K562 (cell line): ENCODE results near the gene INO80E. TPM values are rescaled to one million over a fixed set of nuclear protein-coding genes. Genes with fewer than 3 reads are reported as not detected.

Experiments used
- ATAC-seq: fragments of 200-7000 bp; cut with Tn5 transposase; 3 replicates; pipeline ENCODE4 v1.9.1; 2020; ENCODE audit warnings: moderate library complexity
- BruUV-seq: library from RNA; stranded (reverse); fragments of 400-500 nt; replicated peaks from 2 replicates; lab custom pipeline; 2021; lab: Mats Ljungman, UMichigan
- CTCF ChIA-PET: fragments of 300-600 bp; formaldehyde crosslinking; extraction: SDS; loops from one replicate; lab custom pipeline; 2021; ENCODE audit warnings: low intra/inter-chr PET ratio; lab: Yijun Ruan, JAX
- POLR2A ChIA-PET: fragments of 300-600, 350-650 bp; sonication (Branson Sonifier 250); formaldehyde crosslinking; extraction: SDS; loops from one replicate; lab custom pipeline; 2021; ENCODE audit warnings: antibody characterized with exemption, inconsistent platforms; lab: Yijun Ruan, JAX
- DNase-seq, 4 experiments: peaks; one replicate each; pipeline versions ENCODE4 v3.0.0 to v3.0.0-alpha.2; 2011 to 2018; ENCODE audit warnings: low spot score in 3 of 4, mixed read lengths in 3 of 4; ENCODE audit errors: extremely low read depth in 1 of 4
- FAIRE-seq: peaks from 2 replicates; lab custom pipeline; 2011; peaks lifted over from hg19 to GRCh38; lab: Jason Lieb, UNC
- H2AFZ ChIP-seq: 2 replicates; pipeline ENCODE4 v1.6.0; 2011; ENCODE audit warnings: low read depth, low read length, control low read depth, inconsistent platforms
- H3K27ac ChIP-seq: fragments of 200-600 bp; 3 replicates; pipeline ENCODE4 v1.8.0; 2011; ENCODE audit warnings: low read depth, mild to moderate bottlenecking, control low read depth, inconsistent platforms, low read length, moderate library complexity, mixed read lengths; ENCODE audit errors: extremely low read depth
- H3K27me3 ChIP-seq, 2 experiments: fragments of 300-600 bp in 1 of 2; 2 replicates in 1 of 2; 3 replicates in 1 of 2; pipeline versions ENCODE4 v1.6.0 to v1.8.0; 2011; ENCODE audit warnings: inconsistent platforms in 2 of 2, low read length in 2 of 2, mild to moderate bottlenecking in 1 of 2, mixed read lengths in 1 of 2, moderate library complexity in 1 of 2; ENCODE audit not compliant: control insufficient read depth in 2 of 2, insufficient read depth in 2 of 2
- H3K36me3 ChIP-seq: fragments of 300-600 bp; 3 replicates; pipeline ENCODE4 v1.8.0; 2011; ENCODE audit warnings: mild to moderate bottlenecking, low read length, inconsistent platforms; ENCODE audit not compliant: control insufficient read depth, insufficient read depth
- H3K4me1 ChIP-seq, 2 experiments: fragments of 200-600 bp in 1 of 2; replicated peaks in 1 of 2; 2 replicates in 1 of 2; 3 replicates in 1 of 2; pipeline versions ENCODE4 v1.5.1 to v1.8.0; 2011; ENCODE audit warnings: inconsistent platforms in 2 of 2, low read length in 2 of 2, mild to moderate bottlenecking in 1 of 2, mixed read lengths in 1 of 2, moderate library complexity in 1 of 2; ENCODE audit not compliant: control insufficient read depth in 2 of 2, insufficient read depth in 2 of 2
- H3K4me2 ChIP-seq: 2 replicates; pipeline ENCODE4 v1.6.1; 2011; ENCODE audit warnings: low read length, control low read depth, inconsistent platforms, mixed read lengths; ENCODE audit not compliant: insufficient read depth
- H3K4me3 ChIP-seq: fragments of 200-600 bp; sonication (generic), shearing (Covaris generic); 2 replicates; pipeline ENCODE4 v1.5.1; 2016; ENCODE audit warnings: control low read depth, inconsistent platforms
- H3K79me2 ChIP-seq: fragments of 200-600 bp; 3 replicates; pipeline ENCODE4 v1.8.0; 2011; ENCODE audit warnings: low read length, inconsistent platforms; ENCODE audit not compliant: control insufficient read depth, insufficient read depth
- H3K9ac ChIP-seq, 2 experiments: 2 replicates each; pipeline versions ENCODE4 v1.6.0 to v1.6.1; 2011; ENCODE audit warnings: low read depth in 2 of 2, low read length in 2 of 2, control low read depth in 1 of 2, inconsistent platforms in 1 of 2, mild to moderate bottlenecking in 1 of 2, mixed read lengths in 1 of 2; ENCODE audit not compliant: insufficient read depth in 1 of 2
- H3K9me1 ChIP-seq: one replicate; pipeline ENCODE4 v1.6.0; 2011; ENCODE audit warnings: inconsistent platforms, mild to moderate bottlenecking, low read length, moderate library complexity; ENCODE audit not compliant: control insufficient read depth, insufficient read depth
- H3K9me3 ChIP-seq: replicated peaks from 2 replicates; pipeline ENCODE4 v1.5.1; 2011; ENCODE audit warnings: low read depth, low read length, inconsistent platforms; ENCODE audit not compliant: control insufficient read depth, insufficient read depth
- H4K20me1 ChIP-seq: replicated peaks from 2 replicates; pipeline ENCODE4 v1.6.1; 2011; ENCODE audit warnings: low read length, inconsistent platforms, mixed read lengths; ENCODE audit not compliant: control insufficient read depth, insufficient read depth
- BHLHE40 ChIP-seq: IDR thresholded peaks from 2 replicates; pipeline ENCODE4 v1.6.1; 2011; ENCODE audit warnings: low read length, improper control_type of control experiment
- BMI1 ChIP-seq: fragments of 150-350 bp; IDR thresholded peaks from 2 replicates; pipeline ENCODE4 v1.6.1; 2014; ENCODE audit warnings: low read length
- CTBP1 ChIP-seq: fragments of 450-650 bp; IDR thresholded peaks from 2 replicates; pipeline ENCODE4 v1.6.1; 2016; ENCODE audit warnings: borderline replicate concordance
- ERF ChIP-seq: fragments of 450-650 bp; formaldehyde crosslinking; IDR thresholded peaks from 2 replicates; pipeline ENCODE4 v1.4.0; 2020; ENCODE audit warnings: mild to moderate bottlenecking, mixed read lengths
- KLF13 ChIP-seq: fragments of 450-650 bp; IDR thresholded peaks from 2 replicates; pipeline ENCODE4 v1.6.1; 2016; ENCODE audit warnings: missing genetic modification characterization, low read depth, mild to moderate bottlenecking, missing compliant biosample characterization, moderate library complexity, borderline replicate concordance
- KLF6 ChIP-seq: fragments of 250-450 bp; sonication (Bioruptor Pico); IDR thresholded peaks from 2 replicates; pipeline ENCODE4 v1.4.0; 2020; ENCODE audit warnings: mild to moderate bottlenecking, moderate library complexity, borderline replicate concordance
- RBM14 ChIP-seq: fragments of 200-400 bp; formaldehyde crosslinking; IDR thresholded peaks from 2 replicates; pipeline ENCODE4 v1.6.1; 2018; ENCODE audit warnings: low read depth, mild to moderate bottlenecking, low read length, moderate library complexity, borderline replicate concordance; ENCODE audit not compliant: insufficient read depth
- SRSF1 ChIP-seq: fragments of 200-400 bp; formaldehyde crosslinking; IDR thresholded peaks from 2 replicates; pipeline ENCODE4 v1.6.1; 2017; ENCODE audit warnings: mild to moderate bottlenecking, low read depth, low read length, moderate library complexity
- ZNF212 ChIP-seq: fragments of 450-650 bp; formaldehyde crosslinking; IDR thresholded peaks from 2 replicates; pipeline ENCODE4 v1.4.0; 2020; ENCODE audit warnings: mild to moderate bottlenecking
- WGBS: fragments of 100-300 bp; shearing (Covaris generic); methylation state at CpG from one replicate; pipeline ENCODE4 v1.1.6; 2016; ENCODE audit warnings: low coverage, mixed read lengths; ENCODE audit not compliant: insufficient coverage; ENCODE audit errors: missing lambda C conversion rate; 5-methylcytosine and 5-hydroxymethylcytosine counted together
- in situ Hi-C: fragments of 300-500 bp; cut with MboI; formaldehyde crosslinking; loops from 4 replicates; pipeline ENCODE4 v1.15.0; 2018; ENCODE audit warnings: inconsistent platforms, mixed read lengths
- intact Hi-C: fragments of 100-400 bp; cut with micrococcal nuclease; formaldehyde crosslinking; loops from 2 replicates; pipeline ENCODE4 v1.14.2; 2022
- polyA plus RNA-seq, 8 experiments: library from polyadenylated mRNA; depleted of rRNA in 4 of 8; stranded (reverse) in 5 of 8; unstranded in 3 of 8; fragments of >200 nt; fragmentation: Nextera tagmentation in 2 of 8; fragmentation: Illumina TruSeq in 1 of 8; extraction: Ambion mirVana in 2 of 8; extraction: Trizol in 1 of 8; gene quantifications; 2 replicates each; pipeline versions ENCODE4 v1.2.1 to v1.2.3, GENCODE V29; 2011 to 2014; ENCODE audit warnings: inconsistent platforms in 1 of 8, missing spikeins in 1 of 8
- total RNA-seq, 7 experiments: library from RNA; depleted of rRNA in 6 of 7; stranded (reverse); fragments of >200 nt in 6 of 7; fragmentation: Illumina TruSeq in 2 of 7; extraction: Trizol in 2 of 7; gene quantifications; 2 replicates each; pipeline versions ENCODE4 v1.2.1 to v1.2.3, GENCODE V29; 2011 to 2021; ENCODE audit warnings: low replicate concordance in 1 of 7
- TF ChIP-seq, protein P1 (sequence below), 2 experiments: fragments of 150-350 bp in 1 of 2; IDR thresholded peaks; 2 replicates each; pipeline ENCODE4 v1.6.1; 2012 to 2016; ENCODE audit warnings: low read depth in 2 of 2, low read length in 2 of 2, mild to moderate bottlenecking in 1 of 2, moderate library complexity in 1 of 2
- TF ChIP-seq, protein P2 (sequence below): fragments of 450-650 bp; conservative IDR thresholded peaks from 2 replicates; pipeline ENCODE4 v1.6.1; 2016; ENCODE audit warnings: missing genetic modification characterization, low read depth, mild to moderate bottlenecking, control low read depth, missing compliant biosample characterization
- TF ChIP-seq, protein P3 (sequence below): IDR thresholded peaks from 2 replicates; pipeline ENCODE4 v1.6.1; 2012; ENCODE audit warnings: low read depth, low read length, improper control_type of control experiment, borderline replicate concordance
- TF ChIP-seq, protein P4 (sequence below): fragments of 450-650 bp; IDR thresholded peaks from 2 replicates; pipeline ENCODE4 v1.6.1; 2016

The INO80E gene
- total and polyA plus RNA-seq, 9 of the 15 experiments (the other 6 are each of a cell fraction or from before 2014, with no cell fraction given): 0.31 to 102 (median 49.3) TPM

DNA sequence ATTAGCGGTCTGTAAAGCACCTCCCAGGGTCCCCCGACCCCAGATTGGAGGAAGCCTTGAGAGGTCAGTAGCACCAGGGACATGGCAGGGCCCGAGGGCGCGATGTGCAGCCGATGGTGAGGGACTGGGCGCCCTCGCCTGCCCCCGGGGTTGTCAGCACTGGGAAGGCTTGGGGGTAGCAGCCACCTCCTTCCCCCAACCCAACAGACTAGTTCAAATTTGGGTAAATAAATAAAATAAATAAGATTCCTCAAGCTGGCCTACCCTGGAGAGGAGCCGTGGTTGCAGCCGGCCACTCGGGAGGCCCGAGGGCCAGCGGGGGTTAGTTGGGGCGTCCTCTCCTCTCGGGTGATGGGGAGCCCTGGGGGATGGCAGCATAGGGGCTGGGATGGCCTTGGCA is 28.4 kb downstream of the INO80E start (continued):
- TF ChIP-seq, protein P1, sequence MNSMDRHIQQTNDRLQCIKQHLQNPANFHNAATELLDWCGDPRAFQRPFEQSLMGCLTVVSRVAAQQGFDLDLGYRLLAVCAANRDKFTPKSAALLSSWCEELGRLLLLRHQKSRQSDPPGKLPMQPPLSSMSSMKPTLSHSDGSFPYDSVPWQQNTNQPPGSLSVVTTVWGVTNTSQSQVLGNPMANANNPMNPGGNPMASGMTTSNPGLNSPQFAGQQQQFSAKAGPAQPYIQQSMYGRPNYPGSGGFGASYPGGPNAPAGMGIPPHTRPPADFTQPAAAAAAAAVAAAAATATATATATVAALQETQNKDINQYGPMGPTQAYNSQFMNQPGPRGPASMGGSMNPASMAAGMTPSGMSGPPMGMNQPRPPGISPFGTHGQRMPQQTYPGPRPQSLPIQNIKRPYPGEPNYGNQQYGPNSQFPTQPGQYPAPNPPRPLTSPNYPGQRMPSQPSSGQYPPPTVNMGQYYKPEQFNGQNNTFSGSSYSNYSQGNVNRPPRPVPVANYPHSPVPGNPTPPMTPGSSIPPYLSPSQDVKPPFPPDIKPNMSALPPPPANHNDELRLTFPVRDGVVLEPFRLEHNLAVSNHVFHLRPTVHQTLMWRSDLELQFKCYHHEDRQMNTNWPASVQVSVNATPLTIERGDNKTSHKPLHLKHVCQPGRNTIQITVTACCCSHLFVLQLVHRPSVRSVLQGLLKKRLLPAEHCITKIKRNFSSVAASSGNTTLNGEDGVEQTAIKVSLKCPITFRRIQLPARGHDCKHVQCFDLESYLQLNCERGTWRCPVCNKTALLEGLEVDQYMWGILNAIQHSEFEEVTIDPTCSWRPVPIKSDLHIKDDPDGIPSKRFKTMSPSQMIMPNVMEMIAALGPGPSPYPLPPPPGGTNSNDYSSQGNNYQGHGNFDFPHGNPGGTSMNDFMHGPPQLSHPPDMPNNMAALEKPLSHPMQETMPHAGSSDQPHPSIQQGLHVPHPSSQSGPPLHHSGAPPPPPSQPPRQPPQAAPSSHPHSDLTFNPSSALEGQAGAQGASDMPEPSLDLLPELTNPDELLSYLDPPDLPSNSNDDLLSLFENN (IDR thresholded peaks at IDR 0.05; ENCODE audit: low read depth in 2 of 2, low read length in 2 of 2): no peak

DNA sequence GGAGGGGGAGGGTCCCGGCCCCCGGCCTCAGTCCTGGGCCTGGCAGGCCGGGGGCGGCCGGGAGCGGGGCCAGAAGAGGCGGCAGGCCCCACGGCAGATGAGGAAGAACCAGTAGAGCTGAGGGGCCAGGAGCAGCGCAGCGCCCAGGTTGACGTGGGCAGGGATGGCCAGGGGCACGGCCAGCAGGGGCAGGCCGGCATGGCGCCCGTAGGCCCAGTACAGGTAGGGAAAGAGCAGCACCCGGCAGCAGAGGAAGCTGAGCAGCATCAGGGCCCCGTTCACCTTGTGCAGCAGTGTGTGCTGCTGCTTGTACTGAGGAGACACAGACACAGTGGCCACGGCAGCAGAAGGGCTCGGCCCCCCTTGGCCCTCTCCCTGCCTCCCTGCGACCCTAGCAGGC is 29.1 kb downstream of the INO80E start:
- BruUV-seq: no TSS peak
- H3K27me3 ChIP-seq: peaks cover 15 to 73% of the 10 kb centered on the region in 2 experiments
- peaks cover 13% of the 10 kb centered on the region; the same call in 1 of the 2 replicates for H4K20me1 ChIP-seq
- FAIRE-seq: no peak
- intact Hi-C loops (loop anchor here (10.0 kb wide), 1 partner anchor 210 kb away; the partner anchor contains the start of genes PAGR1 and PRRT2), in situ Hi-C loops (loop anchor here (10.0 kb wide), 1 partner anchor 330 kb away; no protein-coding TSS in a partner anchor)
- H3K9me1 ChIP-seq: peaks cover 4% of the 10 kb centered on the region
- no peak overlapping the region for H3K27ac ChIP-seq
- no peak for ATAC-seq
- H3K9me3 ChIP-seq: no peaks in the 10 kb centered on the region
- no peaks in the 10 kb centered on the region for H3K79me2 ChIP-seq
- H3K4me2 ChIP-seq: no peak overlapping the region
- no peak overlapping the region for H2AFZ ChIP-seq
- ChIA-PET CTCF (no interaction called here), POLR2A (no interaction called here)
- H3K4me1 ChIP-seq: peaks cover 0 to 29% of the 10 kb centered on the region in 2 experiments; a peak in 3 of 5 replicates
- no peaks in the 10 kb centered on the region for H3K36me3 ChIP-seq
- H3K4me3 ChIP-seq: no peak overlapping the region
- no peak for DNase-seq
- 2% methylated on average over 15 of the region's 20 CpGs for WGBS
- H3K9ac ChIP-seq: no peak overlapping the region
- TF ChIP-seq, protein P2, sequence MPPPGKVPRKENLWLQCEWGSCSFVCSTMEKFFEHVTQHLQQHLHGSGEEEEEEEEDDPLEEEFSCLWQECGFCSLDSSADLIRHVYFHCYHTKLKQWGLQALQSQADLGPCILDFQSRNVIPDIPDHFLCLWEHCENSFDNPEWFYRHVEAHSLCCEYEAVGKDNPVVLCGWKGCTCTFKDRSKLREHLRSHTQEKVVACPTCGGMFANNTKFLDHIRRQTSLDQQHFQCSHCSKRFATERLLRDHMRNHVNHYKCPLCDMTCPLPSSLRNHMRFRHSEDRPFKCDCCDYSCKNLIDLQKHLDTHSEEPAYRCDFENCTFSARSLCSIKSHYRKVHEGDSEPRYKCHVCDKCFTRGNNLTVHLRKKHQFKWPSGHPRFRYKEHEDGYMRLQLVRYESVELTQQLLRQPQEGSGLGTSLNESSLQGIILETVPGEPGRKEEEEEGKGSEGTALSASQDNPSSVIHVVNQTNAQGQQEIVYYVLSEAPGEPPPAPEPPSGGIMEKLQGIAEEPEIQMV (tag): no peak
- TF ChIP-seq, protein P3, sequence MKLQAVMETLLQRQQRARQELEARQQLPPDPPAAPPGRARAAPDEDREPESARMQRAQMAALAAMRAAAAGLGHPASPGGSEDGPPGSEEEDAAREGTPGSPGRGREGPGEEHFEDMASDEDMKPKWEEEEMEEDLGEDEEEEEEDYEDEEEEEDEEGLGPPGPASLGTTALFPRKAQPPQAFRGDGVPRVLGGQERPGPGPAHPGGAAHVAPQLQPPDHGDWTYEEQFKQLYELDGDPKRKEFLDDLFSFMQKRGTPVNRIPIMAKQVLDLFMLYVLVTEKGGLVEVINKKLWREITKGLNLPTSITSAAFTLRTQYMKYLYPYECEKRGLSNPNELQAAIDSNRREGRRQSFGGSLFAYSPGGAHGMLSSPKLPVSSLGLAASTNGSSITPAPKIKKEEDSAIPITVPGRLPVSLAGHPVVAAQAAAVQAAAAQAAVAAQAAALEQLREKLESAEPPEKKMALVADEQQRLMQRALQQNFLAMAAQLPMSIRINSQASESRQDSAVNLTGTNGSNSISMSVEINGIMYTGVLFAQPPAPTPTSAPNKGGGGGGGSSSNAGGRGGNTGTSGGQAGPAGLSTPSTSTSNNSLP: no peak
- no peak for TF ChIP-seq BHLHE40
- TF ChIP-seq, protein P4, sequence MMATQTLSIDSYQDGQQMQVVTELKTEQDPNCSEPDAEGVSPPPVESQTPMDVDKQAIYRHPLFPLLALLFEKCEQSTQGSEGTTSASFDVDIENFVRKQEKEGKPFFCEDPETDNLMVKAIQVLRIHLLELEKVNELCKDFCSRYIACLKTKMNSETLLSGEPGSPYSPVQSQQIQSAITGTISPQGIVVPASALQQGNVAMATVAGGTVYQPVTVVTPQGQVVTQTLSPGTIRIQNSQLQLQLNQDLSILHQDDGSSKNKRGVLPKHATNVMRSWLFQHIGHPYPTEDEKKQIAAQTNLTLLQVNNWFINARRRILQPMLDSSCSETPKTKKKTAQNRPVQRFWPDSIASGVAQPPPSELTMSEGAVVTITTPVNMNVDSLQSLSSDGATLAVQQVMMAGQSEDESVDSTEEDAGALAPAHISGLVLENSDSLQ: no peak
- TF ChIP-seq SRSF1: no peak
- no peak for TF ChIP-seq KLF6 (CRISPR knock-in tag)
- no peak for TF ChIP-seq KLF13 (tag)
- no peak for TF ChIP-seq ZNF212
- no peak for TF ChIP-seq CTBP1
- TF ChIP-seq RBM14: no peak
- TF ChIP-seq ERF: no peak
- TF ChIP-seq BMI1: no peak
